HG02678 (cell line): ENCODE results near the gene PITPNC1.
"Not testable (repeated sequence)": the region's sequence is repeated elsewhere in the genome, so short reads cannot be mapped to it uniquely, and the experiment has no call there.

Source experiments
- ATAC-seq: cut with Tn5 transposase; IDR thresholded peaks from one replicate; pipeline ENCODE4 v1.9.1; 2021; ENCODE audit warnings: mild to moderate bottlenecking, moderate library complexity; ENCODE audit not compliant: unreplicated experiment

Gene PITPNC1

GRCh38 chr17:67570797-67571196, 193.7 kb downstream of the PITPNC1 start:
- no peak for ATAC-seq

- no peak for ATAC-seq
Measured at GRCh38 chr17:67571478-67571877, 194.4 kb downstream of the PITPNC1 start.

- ATAC-seq: no peak
Measured at GRCh38 chr17:67573987-67574657, 197.0 kb downstream of the PITPNC1 start.

DNA sequence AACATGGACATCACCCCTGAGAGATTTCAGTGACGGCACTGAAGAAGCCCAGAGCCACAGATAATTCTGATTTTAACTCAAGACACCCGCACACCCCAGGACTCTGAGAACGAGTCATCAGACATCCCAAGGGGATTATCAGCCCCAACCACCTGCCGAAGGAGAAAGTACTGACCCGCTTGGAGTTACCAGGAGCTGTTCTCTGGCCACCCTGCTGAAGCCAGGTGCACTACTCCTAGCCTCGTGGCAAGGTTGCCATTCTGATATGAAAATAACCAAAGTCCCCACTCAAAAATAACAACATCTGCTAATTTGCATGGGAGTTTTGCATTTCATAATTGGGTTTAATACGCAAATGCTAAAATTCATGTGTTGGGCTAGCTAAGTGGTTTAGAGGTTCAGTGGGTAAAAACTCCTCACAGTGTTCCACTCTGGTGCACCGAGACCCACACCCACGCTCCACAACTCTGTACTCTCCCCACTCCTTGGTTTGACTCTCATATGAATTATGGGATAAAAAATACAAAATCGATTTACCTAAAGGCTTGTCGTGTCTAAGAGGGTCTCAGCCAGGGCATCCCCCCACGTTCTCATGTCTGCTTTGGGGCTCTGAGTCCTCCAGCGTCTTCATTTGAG, 197.7 kb downstream of the PITPNC1 start:
- ATAC-seq: peak; percentile 40

DNA sequence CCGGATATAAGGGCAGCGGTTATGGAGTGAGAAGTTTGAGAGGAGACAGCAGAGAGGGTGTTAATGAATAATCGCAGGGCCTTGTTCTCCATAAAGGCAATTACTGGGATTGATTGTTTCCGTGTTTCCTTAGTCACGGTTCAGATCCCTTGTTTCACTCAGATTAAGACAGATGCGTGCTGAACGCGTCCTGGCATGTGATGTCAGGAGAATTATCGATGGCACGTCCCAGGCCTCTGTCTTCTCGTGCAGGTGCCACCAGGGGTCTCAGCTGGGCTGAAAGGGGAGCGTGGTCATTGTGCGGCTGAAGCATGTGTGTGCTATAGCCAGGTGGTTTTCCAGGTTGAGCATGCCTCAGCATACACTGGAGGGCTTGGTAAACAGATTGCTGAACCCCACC, 198.2 kb downstream of the PITPNC1 start:
- peak; percentile 32 for ATAC-seq

DNA sequence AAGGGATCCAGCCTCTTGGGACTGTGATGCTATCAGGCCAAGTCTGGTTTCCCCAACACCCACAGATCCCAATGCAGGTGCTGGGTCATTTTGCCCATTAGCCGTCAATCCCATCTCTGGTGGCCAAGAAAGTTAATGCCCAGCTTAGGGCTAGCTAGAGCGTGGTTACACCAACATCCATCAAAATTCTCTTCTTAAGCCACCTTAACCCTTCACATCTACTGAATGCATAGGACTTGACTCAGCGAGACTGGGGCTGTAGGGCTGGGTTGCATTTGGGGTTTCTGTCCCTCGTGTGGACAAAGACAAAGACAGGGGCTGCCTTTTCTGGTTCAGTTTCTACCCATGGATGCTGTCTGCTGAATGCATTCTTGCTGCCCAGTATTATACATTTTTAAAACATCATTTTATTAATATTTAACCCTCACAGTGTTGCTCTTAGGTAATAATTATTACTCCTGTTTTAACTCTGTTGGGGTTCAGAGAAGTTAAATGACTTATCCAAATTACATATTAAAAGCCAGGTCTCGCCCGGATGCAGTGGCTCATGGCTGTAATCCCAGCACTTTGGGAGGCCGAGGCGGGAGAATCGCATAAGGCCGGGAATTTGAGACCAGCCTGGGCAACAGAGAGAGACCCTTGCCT, 199.5 kb downstream of the PITPNC1 start:
- ATAC-seq: no peak

- no peak for ATAC-seq
Measured at GRCh38 chr17:67577429-67578141, 200.5 kb downstream of the PITPNC1 start.

DNA sequence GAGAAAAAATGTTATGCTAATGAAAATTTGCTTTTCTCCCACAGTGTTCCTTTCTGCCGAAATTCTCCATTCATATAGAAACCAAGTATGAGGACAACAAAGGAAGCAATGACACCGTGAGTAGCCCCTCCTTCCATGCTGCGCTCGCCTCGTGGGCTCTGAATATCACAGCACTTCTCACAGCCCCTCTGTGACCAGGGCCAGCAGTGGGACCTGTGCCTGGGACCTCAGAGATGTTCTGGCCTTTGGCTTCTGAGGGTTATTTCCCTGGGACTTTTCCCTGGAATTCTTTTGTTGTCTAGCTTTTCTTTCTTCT, 201.0 kb downstream of the PITPNC1 start:
- ATAC-seq: no peak

GRCh38 chr17:67578679-67579405, 201.8 kb downstream of the PITPNC1 start:
- not testable (repeated sequence) for ATAC-seq

GRCh38 chr17:67582673-67583081, 205.6 kb downstream of the PITPNC1 start:
- ATAC-seq: no peak

DNA sequence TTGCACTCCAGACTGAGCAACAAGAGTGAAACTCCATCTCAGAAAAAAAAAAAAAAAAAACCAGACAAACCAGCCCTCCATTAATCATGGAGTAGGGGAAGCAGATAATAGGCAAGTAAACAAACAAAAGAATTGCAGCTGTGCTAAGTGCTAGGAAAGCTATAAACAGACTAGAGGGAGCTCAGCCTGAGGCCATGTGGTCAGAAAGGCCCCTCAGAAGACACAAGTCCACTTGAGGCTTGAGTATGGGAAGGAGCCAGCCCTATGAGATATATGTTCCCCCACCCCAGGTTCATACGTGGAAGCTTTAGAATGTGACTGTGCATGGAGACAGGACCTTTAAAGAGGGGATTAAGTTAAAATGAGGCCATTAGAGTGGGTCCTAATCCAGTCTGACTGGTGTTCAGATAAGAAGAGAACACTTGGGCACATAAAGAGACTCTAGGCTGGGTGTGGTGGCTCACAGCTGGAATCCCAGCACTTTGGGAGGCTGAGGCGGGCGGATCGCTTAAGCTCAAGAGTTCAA, 208.1 kb downstream of the PITPNC1 start:
- no peak for ATAC-seq

DNA sequence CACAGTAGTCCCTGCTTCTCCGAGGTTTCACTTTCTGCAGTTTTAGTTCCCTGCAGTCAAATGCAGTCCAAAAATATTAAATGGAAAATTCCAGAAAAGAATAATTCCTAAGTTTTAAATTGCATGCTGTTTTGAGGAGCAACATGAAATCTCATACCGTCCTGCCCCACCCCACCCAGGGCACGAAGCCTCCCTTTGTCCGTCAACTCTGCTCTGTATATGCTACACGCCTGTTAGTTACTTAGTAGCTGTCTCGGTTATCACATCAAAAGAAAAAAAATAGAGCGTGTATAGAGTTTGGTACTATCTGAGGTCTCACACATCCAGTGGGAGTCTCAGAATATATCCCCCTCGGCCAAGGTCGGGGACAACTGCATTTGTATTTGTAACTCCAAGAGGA, 211.2 kb downstream of the PITPNC1 start:
- ATAC-seq: no peak

DNA sequence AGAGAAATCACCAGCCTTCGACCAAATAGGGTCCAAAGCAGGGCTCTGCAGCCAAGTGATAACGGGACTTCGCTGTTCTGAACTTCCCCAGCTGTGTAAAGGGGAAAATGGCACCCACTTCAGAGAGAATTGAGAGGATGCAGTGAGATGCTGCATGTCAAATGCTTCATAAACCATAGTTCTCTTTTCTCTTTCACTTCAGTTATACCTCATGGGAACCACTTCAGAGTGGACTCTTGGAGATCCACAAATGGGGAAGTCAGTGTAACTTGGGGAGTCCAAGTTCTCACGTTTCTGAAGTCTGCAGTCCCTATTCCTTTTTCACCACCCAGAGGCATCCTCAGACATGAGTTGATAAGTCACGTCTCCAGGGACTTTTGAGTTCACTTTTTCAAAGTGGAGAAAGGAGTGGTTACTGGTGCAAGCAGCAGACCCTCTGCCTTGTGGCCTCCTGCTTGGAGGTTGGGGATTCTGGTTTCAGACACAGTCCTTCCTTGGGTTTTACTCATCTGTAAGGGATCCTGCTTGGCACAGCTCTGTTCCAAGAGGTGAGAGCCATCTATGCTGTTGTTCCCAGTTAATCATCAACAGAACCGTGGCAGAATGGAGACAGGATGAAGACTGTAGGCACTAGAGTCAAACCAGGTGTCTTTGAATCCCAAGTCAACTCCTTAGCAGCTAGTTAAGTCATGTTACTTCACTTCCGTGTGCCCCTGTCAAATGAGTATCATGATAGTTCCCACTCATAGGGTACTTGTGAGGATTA, 217.2 kb downstream of the PITPNC1 start:
- peak; percentile 66 for ATAC-seq

- no peak for ATAC-seq
Measured at GRCh38 chr17:67600408-67600807, 223.3 kb downstream of the PITPNC1 start.

DNA sequence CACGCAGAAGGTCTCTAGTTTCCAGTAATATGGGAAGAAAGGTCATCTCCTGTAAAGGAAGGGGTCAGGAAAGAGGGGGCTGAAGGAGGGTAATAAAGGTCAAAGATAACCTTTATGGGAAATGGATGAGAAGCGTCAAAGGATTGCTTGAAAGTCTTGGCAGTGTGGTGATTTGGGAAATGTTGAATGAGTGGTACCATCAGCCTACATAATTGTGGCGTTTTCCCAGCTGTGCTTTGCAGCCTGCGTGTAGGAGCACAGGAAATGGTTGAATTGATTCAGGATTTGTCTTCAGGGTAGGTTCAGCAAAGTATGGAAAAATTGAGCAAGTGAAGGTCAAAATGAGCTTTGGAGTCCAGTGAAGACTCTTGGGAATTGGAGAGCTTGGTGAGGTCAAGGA, 224.8 kb downstream of the PITPNC1 start:
- no peak for ATAC-seq

GRCh38 chr17:67602444-67602843, 225.4 kb downstream of the PITPNC1 start:
- ATAC-seq: no peak

GRCh38 chr17:67602974-67603373, 225.9 kb downstream of the PITPNC1 start:
- ATAC-seq: peak; percentile 45

- ATAC-seq: no peak
Measured at GRCh38 chr17:67605256-67605912, 228.3 kb downstream of the PITPNC1 start.

DNA sequence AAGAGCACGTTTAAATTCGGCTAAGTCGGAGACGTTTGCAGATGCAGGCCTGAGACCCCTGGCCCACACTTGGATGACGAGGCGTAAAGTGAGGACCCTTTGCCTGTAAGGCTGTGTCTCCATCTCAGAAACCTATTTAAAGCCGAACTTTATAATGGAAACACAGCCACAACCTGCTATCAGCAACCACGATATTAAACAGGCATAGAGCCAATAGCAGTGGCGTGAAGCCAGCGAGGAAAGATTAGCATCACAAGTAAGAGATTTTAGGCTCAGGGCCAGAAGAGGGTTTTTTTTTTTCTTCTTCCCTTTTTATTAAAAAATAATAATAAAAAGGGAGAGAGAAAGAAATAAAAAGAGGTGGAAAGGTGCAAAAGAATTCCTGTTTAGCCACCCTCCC, 229.4 kb downstream of the PITPNC1 start:
- no peak for ATAC-seq
